Stimulated activated naive CD8-positive, alpha-beta T cell treated with anti-CD3 and anti-CD28 coated beads, Interleukin-15, Interleukin-2, amounts not matched to agents 100 U/mL and 50 U/mL, for 24 hours (primary cell): ENCODE measurements around the gene ZGLP1.
"Not testable (repeated sequence)": the region's sequence is repeated elsewhere in the genome, so short reads cannot be mapped to it uniquely, and the experiment has no call there.

ENCODE experiments used
- ATAC-seq: fragments of 150-1000 bp; cut with Tn5 transposase; one replicate; pipeline ENCODE4 v1.10.0; 2021
- DNase-seq: peaks from one replicate; pipeline ENCODE4 v3.0.0; 2021

Gene ZGLP1

GRCh38 chr19:10309423-10309822, at the start of gene ZGLP1:
TSS of gene ZGLP1 (minus strand) at chr19:10309815.
- no peak for ATAC-seq

GRCh38 chr19:10356431-10356830, 46.8 kb upstream of the ZGLP1 start:
- DNase-seq (no peak), ATAC-seq (no peak)

More at GRCh38 chr19:10309423-10309822, at the start of gene ZGLP1:
- no peak for DNase-seq

GRCh38 chr19:10353793-10354391, 44.3 kb upstream of the ZGLP1 start:
- DNase-seq (peak; percentile 70), ATAC-seq (peak; percentile 44)

- ATAC-seq (no peak), DNase-seq (no peak)
These were observed 43.4 kb upstream of the ZGLP1 start for GRCh38 chr19:10352764-10353671.

- no peak for ATAC-seq
These were observed 36.9 kb upstream of the ZGLP1 start for GRCh38 chr19:10346509-10346908.

GRCh38 chr19:10344780-10345179, 35.2 kb upstream of the ZGLP1 start:
- no peak for ATAC-seq
- DNase-seq = no peak

More at GRCh38 chr19:10346509-10346908, 36.9 kb upstream of the ZGLP1 start:
- DNase-seq = no peak

- ATAC-seq = no peak
These were observed 33.9 kb upstream of the ZGLP1 start for GRCh38 chr19:10343495-10343894.

GRCh38 chr19:10339977-10340376, 30.4 kb upstream of the ZGLP1 start:
- ATAC-seq = no peak

More at GRCh38 chr19:10343495-10343894, 33.9 kb upstream of the ZGLP1 start:
- DNase-seq = no peak

GRCh38 chr19:10339380-10339960, 29.9 kb upstream of the ZGLP1 start, which contains the start of gene ICAM3:
TSS of gene ICAM3 (minus strand) at chr19:10339624. CDS start at chr19:10339614, 10 bp downstream.
- DNase-seq = peak; percentile 83
- ATAC-seq = peak; percentile 95

More at GRCh38 chr19:10339977-10340376, 30.4 kb upstream of the ZGLP1 start:
- no peak for DNase-seq

- DNase-seq = no peak
- ATAC-seq = no peak
These were observed 29.3 kb upstream of the ZGLP1 start for GRCh38 chr19:10338940-10339339.

- DNase-seq, ATAC-seq: not testable (repeated sequence)
These were observed 27.1 kb upstream of the ZGLP1 start for GRCh38 chr19:10336725-10337124.

- ATAC-seq (no peak), DNase-seq (no peak)
These were observed 25.9 kb upstream of the ZGLP1 start for GRCh38 chr19:10335352-10335985.

GRCh38 chr19:10334588-10335351, 25.2 kb upstream of the ZGLP1 start:
- ATAC-seq (no peak), DNase-seq (peak; percentile 77)

GRCh38 chr19:10333758-10334587, 24.4 kb upstream of the ZGLP1 start:
- peak; percentile 1 for ATAC-seq
- no peak for DNase-seq

- peak; percentile 99 for DNase-seq
- ATAC-seq = peak; percentile 94
These were observed 23.5 kb upstream of the ZGLP1 start, which contains the start of gene RAVER1 for GRCh38 chr19:10332965-10333757. TSS of gene RAVER1 (minus strand) at chr19:10333529. CDS start at chr19:10333507, 22 bp downstream.

- ATAC-seq (no peak), DNase-seq (no peak)
These were observed 22.7 kb upstream of the ZGLP1 start for GRCh38 chr19:10332158-10332964.

- DNase-seq (no peak), ATAC-seq (no peak)
These were observed 19.9 kb upstream of the ZGLP1 start for GRCh38 chr19:10329555-10329954.

GRCh38 chr19:10328558-10329429, 19.2 kb upstream of the ZGLP1 start:
- ATAC-seq = no peak
- DNase-seq = no peak
